B cell (primary cell): ENCODE results near the gene MARVELD1.

ENCODE experiments used
- EZH2 ChIP-seq: IDR thresholded peaks from 2 replicates; pipeline ENCODE4 v1.6.1; 2012; ENCODE audit warnings: borderline replicate concordance, low read depth, mild to moderate bottlenecking, moderate library complexity, low read length; ENCODE audit not compliant: insufficient read depth, poor library complexity, severe bottlenecking
- TF ChIP-seq, protein P1 (sequence below): fragments of 200-600 bp; IDR thresholded peaks from one replicate; pipeline ENCODE4 v1.8.0; 2022; ENCODE audit warnings: antibody characterized with exemption, mild to moderate bottlenecking

DNA sequence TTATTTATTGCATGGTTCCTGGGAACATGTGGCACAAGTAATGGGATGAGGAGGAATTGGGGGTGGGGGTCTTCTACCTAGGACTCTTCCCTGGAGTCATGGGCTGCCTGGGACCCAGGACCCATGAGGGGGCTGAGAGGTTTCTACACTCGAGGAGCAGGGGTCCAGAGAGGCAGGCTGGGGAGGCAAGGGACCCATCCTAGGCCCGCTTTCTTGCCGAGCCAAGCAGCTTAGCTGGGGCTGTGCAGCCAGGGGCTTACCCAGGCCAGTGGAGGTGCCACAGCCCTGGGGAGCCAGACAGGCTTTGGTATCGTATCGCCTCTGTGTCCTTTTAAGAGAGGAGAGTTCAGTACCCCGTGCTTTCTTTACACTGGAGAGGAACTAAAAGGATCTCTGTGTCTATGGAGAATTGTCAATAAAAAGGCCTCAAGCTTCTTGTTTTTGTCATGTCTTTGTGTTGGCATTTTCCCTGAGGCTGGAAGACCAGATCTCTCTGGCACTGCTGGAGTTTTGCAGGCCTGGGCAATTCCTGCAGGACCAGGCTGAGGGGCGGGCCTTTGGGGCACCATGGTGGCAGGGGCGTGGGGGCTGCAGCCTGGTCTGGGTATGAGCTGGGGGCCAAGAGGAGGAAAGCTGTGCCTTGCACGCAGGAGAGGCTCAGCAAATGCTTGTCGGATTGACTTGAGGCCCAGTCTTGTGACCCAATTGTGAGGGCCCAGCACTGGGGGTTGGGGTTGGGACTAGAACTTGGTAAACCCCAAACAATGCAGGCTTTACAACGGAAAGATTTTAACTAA is 47.1 kb downstream of the MARVELD1 start:
- TF ChIP-seq, protein P1, sequence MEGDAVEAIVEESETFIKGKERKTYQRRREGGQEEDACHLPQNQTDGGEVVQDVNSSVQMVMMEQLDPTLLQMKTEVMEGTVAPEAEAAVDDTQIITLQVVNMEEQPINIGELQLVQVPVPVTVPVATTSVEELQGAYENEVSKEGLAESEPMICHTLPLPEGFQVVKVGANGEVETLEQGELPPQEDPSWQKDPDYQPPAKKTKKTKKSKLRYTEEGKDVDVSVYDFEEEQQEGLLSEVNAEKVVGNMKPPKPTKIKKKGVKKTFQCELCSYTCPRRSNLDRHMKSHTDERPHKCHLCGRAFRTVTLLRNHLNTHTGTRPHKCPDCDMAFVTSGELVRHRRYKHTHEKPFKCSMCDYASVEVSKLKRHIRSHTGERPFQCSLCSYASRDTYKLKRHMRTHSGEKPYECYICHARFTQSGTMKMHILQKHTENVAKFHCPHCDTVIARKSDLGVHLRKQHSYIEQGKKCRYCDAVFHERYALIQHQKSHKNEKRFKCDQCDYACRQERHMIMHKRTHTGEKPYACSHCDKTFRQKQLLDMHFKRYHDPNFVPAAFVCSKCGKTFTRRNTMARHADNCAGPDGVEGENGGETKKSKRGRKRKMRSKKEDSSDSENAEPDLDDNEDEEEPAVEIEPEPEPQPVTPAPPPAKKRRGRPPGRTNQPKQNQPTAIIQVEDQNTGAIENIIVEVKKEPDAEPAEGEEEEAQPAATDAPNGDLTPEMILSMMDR, result no peak
- TF ChIP-seq EZH2, result no peak
